UCSD-AML1 (cell line): ENCODE measurements around the gene FADD.
A peak's percentile ranks its signal among the peaks of the same experiment; 100 is the strongest.
"Not testable (repeated sequence)": the region's sequence is repeated elsewhere in the genome, so short reads cannot be mapped to it uniquely, and the experiment has no call there.

Experiments used
- DNase-seq: peaks from one replicate; lab custom pipeline; 2025; ENCODE audit not compliant: unreplicated experiment; lab: John Stamatoyannopoulos, UW

The FADD gene

DNA sequence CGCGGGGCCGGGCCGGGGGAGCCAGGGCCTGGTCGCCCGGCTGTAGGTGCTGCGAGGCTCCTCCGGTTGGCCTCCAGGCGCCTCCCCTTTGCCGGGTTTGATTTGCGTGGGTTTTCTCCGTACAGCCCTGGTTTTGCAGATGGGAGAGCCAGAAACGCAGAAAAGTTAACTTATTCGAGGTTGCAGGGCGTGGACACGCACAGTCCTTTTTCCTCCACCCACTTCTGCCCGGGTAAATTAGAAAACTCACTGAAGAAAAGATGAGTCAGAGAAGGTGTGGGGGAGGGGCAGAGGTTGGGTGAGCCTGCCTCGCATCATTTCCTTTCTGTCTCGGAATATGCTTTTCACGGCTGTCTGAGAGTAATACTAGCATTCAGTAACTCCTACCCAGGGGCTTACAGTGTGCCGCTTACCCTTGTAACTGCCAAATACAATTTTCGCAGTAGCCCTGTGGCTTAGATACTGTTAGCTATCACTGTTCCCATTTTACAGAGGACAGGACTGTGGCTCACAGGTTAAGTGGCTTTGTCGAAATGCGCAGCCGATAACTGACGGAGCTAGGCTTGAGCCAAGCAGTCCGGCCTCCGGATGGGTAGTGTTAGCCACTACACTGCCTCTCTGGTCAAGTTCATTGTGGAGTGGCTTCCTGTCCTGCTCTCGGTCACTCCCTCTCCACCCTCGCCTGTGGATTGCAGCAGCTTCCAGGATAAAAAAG lies 812 bp downstream of the FADD start:
- DNase-seq: peak; percentile 62

DNA sequence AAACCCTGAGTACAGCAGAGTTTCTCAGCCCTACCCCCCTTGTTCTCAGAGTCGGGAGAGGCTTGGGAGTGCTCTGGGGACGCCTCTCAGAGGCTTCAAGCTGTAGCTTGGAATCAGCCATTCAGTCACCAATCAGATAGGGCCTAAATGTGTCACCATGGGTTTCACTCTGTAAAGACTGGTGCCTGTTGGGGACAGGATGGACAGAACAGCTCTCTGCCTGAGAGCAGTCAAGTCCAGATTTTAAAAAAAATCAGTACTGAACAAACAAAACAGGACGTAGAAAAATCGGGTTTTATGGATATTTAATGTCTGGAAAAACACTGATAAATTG lies 1.3 kb downstream of the FADD start:
- no peak for DNase-seq

- no peak for DNase-seq
Observed at GRCh38 chr11:70205049-70205725, 2.1 kb downstream of the FADD start.

GRCh38 chr11:70205766-70206165 lies 2.7 kb downstream of the FADD start:
- DNase-seq: no peak

GRCh38 chr11:70206226-70206981 lies 3.3 kb downstream of the FADD start:
- no peak for DNase-seq

DNA sequence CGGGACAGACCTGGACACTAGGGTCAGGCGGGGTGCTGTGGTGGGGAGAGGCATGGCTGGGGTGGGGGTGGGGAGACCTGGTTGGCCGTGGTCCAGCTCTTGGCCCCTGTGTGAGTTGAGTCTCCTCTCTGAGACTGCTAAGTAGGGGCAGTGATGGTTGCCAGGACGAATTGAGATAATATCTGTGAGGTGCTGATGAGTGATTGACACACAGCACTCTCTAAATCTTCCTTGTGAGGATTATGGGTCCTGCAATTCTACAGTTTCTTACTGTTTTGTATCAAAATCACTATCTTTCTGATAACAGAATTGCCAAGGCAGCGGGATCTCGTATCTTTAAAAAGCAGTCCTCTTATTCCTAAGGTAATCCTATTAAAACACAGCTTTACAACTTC lies 3.9 kb downstream of the FADD start:
- no peak for DNase-seq

DNA sequence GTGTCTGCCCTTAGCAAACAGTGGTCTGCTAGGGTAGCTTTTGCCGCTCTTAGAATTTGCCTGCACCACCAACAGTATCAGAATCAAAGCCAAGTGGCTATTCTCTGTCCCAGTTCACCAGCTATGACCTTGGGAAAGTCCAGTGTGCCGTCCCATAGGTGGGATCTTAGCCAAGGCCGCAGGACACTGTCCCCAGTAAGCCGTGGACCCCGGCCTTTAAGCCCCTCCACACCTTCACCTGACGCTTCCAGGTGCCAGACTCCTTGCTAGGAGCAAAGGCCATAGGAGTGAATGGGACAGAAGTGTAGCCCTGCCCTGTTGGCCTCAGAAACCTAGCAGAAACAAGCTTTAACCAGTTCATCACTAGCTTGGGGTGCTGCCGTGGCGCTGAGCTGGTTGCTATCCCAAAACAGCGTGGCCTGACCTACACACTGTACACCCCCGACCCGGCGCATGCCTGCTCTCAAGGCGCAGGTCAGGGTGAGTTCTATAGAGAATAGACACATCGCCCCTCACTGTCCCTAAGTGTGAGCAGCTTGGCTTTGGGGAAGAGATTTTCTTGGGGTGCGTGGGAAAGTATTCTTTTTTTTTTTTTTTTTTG lies 4.5 kb downstream of the FADD start:
- DNase-seq: no peak

- no peak for DNase-seq
Observed at GRCh38 chr11:70209391-70209912, 6.4 kb downstream of the FADD start.

GRCh38 chr11:70210051-70210501 lies 7.0 kb downstream of the FADD start:
- no peak for DNase-seq

- no peak for DNase-seq
Observed at GRCh38 chr11:70210530-70210929, 7.4 kb downstream of the FADD start.

- no peak for DNase-seq
Observed at GRCh38 chr11:70212227-70212811, 9.2 kb downstream of the FADD start.

DNA sequence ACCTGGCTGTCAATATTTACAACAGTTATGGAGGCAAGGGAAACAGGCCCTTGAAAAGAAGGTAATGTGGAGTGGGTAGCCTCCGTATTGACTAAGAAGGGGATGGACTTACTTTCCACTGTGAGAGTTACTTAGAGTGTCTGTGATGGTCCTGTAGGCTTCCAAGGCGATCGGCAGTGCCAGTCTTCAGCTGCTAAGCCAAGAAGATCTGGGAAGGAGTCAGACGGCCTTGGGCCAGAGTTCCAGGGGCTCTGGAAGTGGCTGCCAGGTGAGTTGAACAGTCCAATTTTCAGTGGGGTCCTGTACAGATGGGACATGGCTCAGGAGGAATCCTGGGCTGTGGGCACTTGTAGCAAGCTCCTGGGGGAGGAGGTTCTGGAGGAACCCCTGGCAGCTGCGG lies 14.3 kb downstream of the FADD start:
- not testable (repeated sequence) for DNase-seq

GRCh38 chr11:70218076-70218475 lies 15.0 kb downstream of the FADD start:
- not testable (repeated sequence) for DNase-seq

- DNase-seq: no peak
Observed at GRCh38 chr11:70220136-70220535, 17.0 kb downstream of the FADD start.

DNA sequence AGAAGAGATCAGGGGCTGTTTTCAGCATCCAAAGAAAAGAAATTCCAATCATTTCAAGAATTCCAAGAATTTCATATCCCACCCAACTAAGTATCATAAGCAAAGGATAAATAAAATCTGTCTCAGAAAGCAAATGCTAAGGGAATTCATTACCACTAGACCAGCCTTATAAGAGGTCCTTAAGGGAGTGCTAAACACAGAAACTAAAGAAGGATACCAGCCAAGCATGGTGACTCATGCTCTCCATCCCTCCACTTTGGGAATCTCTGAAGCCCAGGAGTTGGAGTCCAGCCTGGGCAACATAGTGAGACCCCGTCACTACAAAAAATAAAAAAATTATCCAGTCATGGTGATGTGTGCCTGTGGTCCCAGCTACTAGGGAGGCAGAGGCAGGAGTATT lies 17.8 kb downstream of the FADD start:
- DNase-seq: no peak

DNA sequence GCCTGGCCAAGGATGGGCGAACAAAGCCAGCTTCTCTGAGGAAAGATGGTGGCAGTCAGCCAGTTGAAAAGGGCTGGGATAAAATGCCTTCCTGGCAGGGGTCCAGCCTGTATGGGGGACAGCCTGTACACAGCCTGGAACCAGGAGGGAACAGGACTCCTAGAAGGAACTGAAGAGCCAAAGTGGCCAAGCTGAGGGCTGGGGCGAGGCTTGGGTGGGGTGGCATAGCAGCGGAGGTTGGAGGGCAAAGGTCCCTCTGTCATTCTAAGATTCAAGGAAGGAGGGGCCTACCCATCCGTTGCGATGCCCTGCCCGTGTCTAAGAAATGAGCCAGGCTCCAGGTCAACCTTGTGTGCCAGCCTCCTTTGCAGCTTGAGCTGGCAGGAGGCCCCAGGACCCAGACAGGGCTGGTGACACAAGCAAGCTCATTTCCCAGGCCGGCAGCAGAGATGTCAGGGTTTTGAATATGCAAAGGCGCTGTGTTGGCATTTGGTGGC lies 22.6 kb downstream of the FADD start:
- DNase-seq: no peak

- no peak for DNase-seq
Observed at GRCh38 chr11:70226183-70226582, 23.1 kb downstream of the FADD start.

- peak; percentile 26 for DNase-seq
Observed at GRCh38 chr11:70226967-70227366, 23.9 kb downstream of the FADD start.

DNA sequence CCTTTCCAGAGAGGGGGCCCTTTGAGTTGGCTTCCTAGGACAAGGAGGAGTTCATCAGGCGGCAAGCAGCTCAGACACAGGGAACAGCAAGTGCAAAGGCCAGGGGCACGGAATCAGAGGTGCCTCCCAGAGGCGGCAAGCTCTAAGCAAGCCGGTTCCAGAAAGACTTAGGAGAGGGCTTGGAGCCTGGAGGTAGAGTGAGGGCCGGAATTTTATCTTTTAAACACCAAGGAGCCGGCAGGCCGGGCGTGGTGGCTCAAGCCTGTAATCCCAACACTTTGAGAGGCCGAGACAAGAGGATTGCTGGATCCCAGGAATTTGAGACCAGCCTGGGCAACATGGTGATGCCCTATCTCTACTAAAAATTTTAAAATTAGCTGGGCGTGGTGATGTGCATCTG lies 26.6 kb downstream of the FADD start:
- DNase-seq: no peak

DNA sequence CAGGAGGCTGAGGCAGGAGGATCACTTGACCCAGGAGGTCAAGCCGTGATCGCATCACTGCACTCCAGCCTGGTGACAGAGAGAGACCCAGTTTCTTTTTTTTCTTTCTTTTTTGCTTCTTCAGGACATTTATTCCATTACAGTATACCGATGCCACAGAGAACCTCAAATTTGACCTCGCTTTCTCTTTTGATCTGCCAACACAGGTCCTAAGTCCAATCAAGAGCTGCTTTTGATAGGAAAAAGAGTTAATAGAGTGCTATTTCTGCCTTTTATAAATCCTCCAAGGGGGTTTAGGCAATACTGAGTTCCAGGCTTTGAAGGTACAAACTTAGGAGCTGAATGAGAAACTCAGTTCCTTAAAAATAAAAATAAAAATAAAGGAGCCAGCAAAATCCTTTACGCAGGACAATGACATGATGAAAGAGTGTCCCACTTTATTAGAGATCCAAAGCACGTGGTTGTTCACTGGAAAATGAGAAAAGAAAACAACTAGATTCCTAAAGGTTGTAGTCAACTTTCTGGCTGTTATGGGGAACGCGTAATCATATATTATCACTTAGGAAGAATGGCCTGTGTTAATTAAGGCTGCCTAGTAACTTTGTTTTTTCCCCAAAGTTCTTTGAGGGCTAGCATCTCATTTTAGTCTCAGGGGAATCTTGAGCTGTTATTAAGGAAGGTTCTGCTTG lies 27.2 kb downstream of the FADD start:
- DNase-seq: no peak
